ENCODE results near the gene TACO1. TPM values are rescaled to one million over a fixed set of nuclear protein-coding genes. Genes with fewer than 3 reads are reported as not detected.

Gene TACO1
- total RNA-seq, 1 donor from 2014 or later = 13.6 TPM

GRCh38 chr17:63639125-63639524 is 38.4 kb downstream of the TACO1 start:
- TF ChIP-seq CTCF (IDR thresholded peaks at IDR 0.05) = no peak
- Histone ChIP-seq H3K36me3 (peaks cover 57% of the 10 kb centered on the region), H3K27ac (no peak overlapping the region), H3K4me1 (peaks cover 39% of the 10 kb centered on the region), H3K4me3 (no peak overlapping the region), H3K9me3 (no peaks in the 10 kb centered on the region), H3K27me3 (ENCODE audit: low read depth) (no peaks in the 10 kb centered on the region)
- ATAC-seq = peak in 1 of 2 donors; percentile 50
- intact Hi-C loops (cut with DNase I) = no loop called here
- DNase-seq = no peak

- H3K4me1 ChIP-seq = peaks cover 39% of the 10 kb centered on the region
- peaks cover 52% of the 10 kb centered on the region for H3K36me3 ChIP-seq
Measured at GRCh38 chr17:63640038-63640437, 39.3 kb downstream of the TACO1 start.

DNA sequence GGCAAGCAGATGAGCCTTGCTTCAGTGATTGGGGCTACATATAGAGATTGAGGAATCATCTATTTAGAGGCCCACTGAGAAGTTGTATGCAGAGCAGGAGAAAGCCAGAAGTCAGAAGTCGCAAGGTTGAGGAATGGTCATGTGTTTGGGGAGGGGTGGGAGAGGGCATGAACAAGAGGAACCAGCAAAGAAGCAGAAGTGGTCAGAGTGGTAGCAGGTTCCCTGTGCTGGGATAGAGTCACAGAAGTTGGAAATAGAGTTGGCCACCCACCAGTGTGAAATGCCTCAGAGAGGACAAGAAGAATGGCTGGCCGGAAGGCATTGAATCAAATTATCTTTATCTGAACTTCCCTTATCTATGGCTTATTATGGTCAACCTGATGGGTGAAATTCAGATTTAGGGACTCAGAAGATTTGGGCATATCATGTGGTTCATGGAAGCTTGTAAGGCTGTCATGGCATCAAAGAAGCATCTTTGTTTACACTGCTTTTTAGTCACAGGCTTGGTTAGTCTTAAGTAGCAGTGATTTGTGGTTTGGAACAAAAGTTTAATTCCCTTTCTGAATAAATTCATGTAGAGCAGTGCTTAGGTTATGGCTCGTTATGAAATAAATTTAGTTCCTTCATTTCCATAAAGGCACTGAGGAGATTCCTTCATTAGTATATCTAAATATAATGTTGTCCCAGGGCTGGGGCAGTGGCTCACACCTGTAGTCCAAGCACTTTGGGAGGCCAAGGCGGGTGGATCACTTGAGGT is 41.2 kb downstream of the TACO1 start:
- ATAC-seq (peak; percentile 76 to 92), DNase-seq (no peak)
- intact Hi-C loops (cut with DNase I) = no loop called here
- H3K9me3 ChIP-seq = no peaks in the 10 kb centered on the region
- H3K27ac ChIP-seq = no peak overlapping the region
- peaks cover 45% of the 10 kb centered on the region for H3K4me1 ChIP-seq
- no peak for TF ChIP-seq CTCF (IDR thresholded peaks at IDR 0.05)
- peaks cover 51% of the 10 kb centered on the region for H3K36me3 ChIP-seq
- no peak overlapping the region for H3K4me3 ChIP-seq
- H3K27me3 ChIP-seq (ENCODE audit: low read depth) = no peaks in the 10 kb centered on the region

More at GRCh38 chr17:63640038-63640437, 39.3 kb downstream of the TACO1 start:
- Histone ChIP-seq H3K9me3 (no peaks in the 10 kb centered on the region), H3K27ac (no peak overlapping the region), H3K27me3 (ENCODE audit: low read depth) (no peaks in the 10 kb centered on the region), H3K4me3 (no peak overlapping the region)
- TF ChIP-seq CTCF (IDR thresholded peaks at IDR 0.05) = no peak
- DNase-seq = no peak
- intact Hi-C loops (cut with DNase I) = no loop called here
- no peak for ATAC-seq

GRCh38 chr17:63644846-63645245 is 44.2 kb downstream of the TACO1 start:
- DNase-seq (no peak), ATAC-seq (no peak)
- intact Hi-C loops (cut with DNase I) = no loop called here
- Histone ChIP-seq H3K4me1 (peaks cover 63% of the 10 kb centered on the region), H3K36me3 (peaks cover 43% of the 10 kb centered on the region), H3K4me3 (no peak overlapping the region), H3K27ac (peak overlapping the region; percentile 15), H3K9me3 (no peaks in the 10 kb centered on the region), H3K27me3 (ENCODE audit: low read depth) (no peaks in the 10 kb centered on the region)
- no peak for TF ChIP-seq CTCF (IDR thresholded peaks at IDR 0.05)

DNA sequence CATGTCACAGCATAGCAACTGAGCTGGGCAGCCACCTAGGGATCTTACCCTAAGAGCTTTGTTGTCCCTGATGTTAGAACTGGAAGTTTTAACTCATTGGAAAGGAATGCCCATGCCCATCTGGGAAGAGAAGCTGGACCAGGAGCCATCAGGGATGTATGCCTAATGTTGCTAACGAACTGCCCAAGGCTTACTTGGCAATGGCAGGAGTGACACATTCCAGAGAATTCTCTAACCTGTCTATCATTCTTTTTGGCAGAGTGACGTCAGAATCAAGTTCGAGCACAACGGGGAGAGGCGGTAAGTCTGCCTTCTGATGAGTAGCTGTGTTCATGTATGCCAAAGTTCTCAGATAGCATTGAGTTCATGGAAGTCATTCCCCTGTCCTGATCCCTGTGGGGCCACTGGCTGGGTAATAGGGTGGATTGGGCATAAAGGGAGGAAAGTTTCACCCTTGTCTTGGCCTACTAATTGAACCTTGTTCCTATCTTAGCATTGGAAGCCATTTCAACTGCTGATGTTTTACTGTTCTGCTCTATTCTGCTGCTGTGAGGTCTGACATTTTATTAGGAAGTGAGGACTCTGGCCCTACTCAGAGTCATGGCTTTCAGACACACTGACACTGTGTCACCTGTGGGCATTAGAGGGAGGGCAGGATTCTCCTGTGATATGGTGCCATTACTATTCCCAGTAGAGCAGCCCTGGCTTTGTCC is 45.2 kb downstream of the TACO1 start:
- intact Hi-C loops (cut with DNase I) = no loop called here
- no peak overlapping the region for H3K4me3 ChIP-seq
- no peak for DNase-seq
- no peak for TF ChIP-seq CTCF (IDR thresholded peaks at IDR 0.05)
- peaks cover 69% of the 10 kb centered on the region for H3K4me1 ChIP-seq
- ATAC-seq = peak in 1 of 2 donors; percentile 52
- peaks cover 50% of the 10 kb centered on the region for H3K36me3 ChIP-seq
- H3K9me3 ChIP-seq = no peaks in the 10 kb centered on the region
- peak overlapping the region; percentile 25 for H3K27ac ChIP-seq
- no peaks in the 10 kb centered on the region for H3K27me3 ChIP-seq (ENCODE audit: low read depth)
